Lung (tissue), 12 donors: ENCODE data around the gene STXBP5. TPM values are rescaled to one million over a fixed set of nuclear protein-coding genes. Genes with fewer than 3 reads are reported as not detected.

Source experiments
- ATAC-seq: fragments of 200-7000 bp; cut with Tn5 transposase; one replicate; pipeline ENCODE4 v1.9.1; 2020; ENCODE audit warnings: moderate number of reproducible peaks; ENCODE audit not compliant: insufficient read depth, low FRiP score
- DNase-seq, 3 donors: peaks; one replicate each; pipeline ENCODE4 v3.0.0-alpha.2; 2013 to 2017
- H3K27ac ChIP-seq, 2 donors: one replicate each; pipeline ENCODE4 v1.5.1; 2013; ENCODE audit warnings: mild to moderate bottlenecking in 2 of 2, moderate library complexity in 2 of 2, control low read depth in 1 of 2, inconsistent platforms in 1 of 2, low read depth in 1 of 2, low read length in 1 of 2
- H3K27me3 ChIP-seq, 3 donors: one replicate each; pipeline ENCODE4 v1.5.1; 2013; ENCODE audit warnings: low read length in 2 of 3; ENCODE audit not compliant: control insufficient read depth in 3 of 3, insufficient read depth in 3 of 3
- H3K36me3 ChIP-seq, 4 donors: one replicate each; pipeline ENCODE4 v1.5.1; 2013; ENCODE audit warnings: low read length in 4 of 4, mild to moderate bottlenecking in 1 of 4, moderate library complexity in 1 of 4; ENCODE audit not compliant: control insufficient read depth in 4 of 4, insufficient read depth in 4 of 4
- H3K4me1 ChIP-seq, 5 donors: one replicate each; pipeline ENCODE4 v1.5.1; 2013; ENCODE audit warnings: low read length in 5 of 5, mild to moderate bottlenecking in 2 of 5, moderate library complexity in 1 of 5; ENCODE audit not compliant: control insufficient read depth in 5 of 5, insufficient read depth in 5 of 5
- H3K4me3 ChIP-seq: one replicate; pipeline ENCODE4 v1.5.1; 2013; ENCODE audit warnings: mild to moderate bottlenecking, control low read depth, moderate library complexity
- H3K9ac ChIP-seq, 2 donors: one replicate each; pipeline ENCODE4 v1.5.1; 2013; ENCODE audit warnings: low read length in 2 of 2, control low read depth in 1 of 2; ENCODE audit not compliant: insufficient read depth in 1 of 2
- H3K9me3 ChIP-seq, 4 donors: one replicate each; pipeline ENCODE4 v1.5.1; 2013; ENCODE audit warnings: low read length in 3 of 4, mild to moderate bottlenecking in 1 of 4, moderate library complexity in 1 of 4; ENCODE audit not compliant: control insufficient read depth in 4 of 4, insufficient read depth in 3 of 4
- WGBS, 2 donors: extraction: QIAGEN DNeasy Blood & Tissue Kit; methylation state at CpG; one replicate each; pipeline ENCODE4 v1.1.7; 2013; 5-methylcytosine and 5-hydroxymethylcytosine counted together
- polyA plus RNA-seq, 2 donors: library from polyadenylated mRNA; stranded (reverse); fragments of 200-250 nt; gene quantifications; one replicate each; pipeline ENCODE4 v1.2.1, GENCODE V29; 2013
- total RNA-seq, 2 donors: library from RNA; depleted of rRNA in 1 of 2; stranded (reverse); fragments of >200 nt in 1 of 2; gene quantifications; one replicate each; pipeline ENCODE4 v1.2.1, GENCODE V29; 2014 to 2021
- TF ChIP-seq, protein P1 (sequence below): IDR thresholded peaks from 2 replicates; pipeline ENCODE4 v1.5.1; 2012; ENCODE audit warnings: mild to moderate bottlenecking; ENCODE audit errors: control extremely low read depth, extremely low read depth
- donor health status: control.
- donor health status: control.
- donor health status: Bipolar disorder and iron deficiency.
- donor health status: healthy.
- donor health status: DM: yes; HTN: yes; CAD: no.

STXBP5 gene
- total and polyA plus RNA-seq, 4 donors: 6.2 to 29.0 (median 12.9) TPM

DNA sequence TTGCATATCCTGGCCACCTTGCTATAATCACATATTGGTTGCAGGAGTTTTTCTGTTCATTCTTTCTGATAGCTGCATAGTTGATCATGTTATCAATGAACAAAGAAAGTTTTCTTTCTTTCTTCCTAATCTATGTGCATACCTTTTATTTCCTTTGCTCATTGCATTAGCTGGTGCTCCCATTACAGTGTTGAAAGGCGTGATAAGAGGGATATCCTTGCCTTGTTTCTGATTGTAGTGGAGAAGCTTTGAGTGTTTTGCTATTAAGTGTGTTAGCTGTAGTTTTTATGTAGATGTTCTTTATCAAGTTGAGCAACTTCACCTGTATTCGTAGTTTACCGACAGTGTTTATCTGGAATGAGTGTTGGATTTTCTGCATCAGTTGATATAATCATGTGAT lies 14.6 kb downstream of the STXBP5 start:
- no peak overlapping the region for H3K9ac ChIP-seq
- no peak overlapping the region for H3K4me3 ChIP-seq
- peaks cover 0 to 9% (median 0%) of the 10 kb centered on the region in 5 donors for H3K4me1 ChIP-seq
- H3K9me3 ChIP-seq: no peaks in the 10 kb centered on the region
- ATAC-seq (no peak), DNase-seq (no peak)
- no peak overlapping the region for H3K27ac ChIP-seq
- peaks cover 0 to 3% (median 1%) of the 10 kb centered on the region in 4 donors for H3K36me3 ChIP-seq
- 91 to 93% methylated on average over 3 of the region's 3 CpGs for WGBS, 2 donors
- no peaks in the 10 kb centered on the region for H3K27me3 ChIP-seq
- TF ChIP-seq, protein P1, sequence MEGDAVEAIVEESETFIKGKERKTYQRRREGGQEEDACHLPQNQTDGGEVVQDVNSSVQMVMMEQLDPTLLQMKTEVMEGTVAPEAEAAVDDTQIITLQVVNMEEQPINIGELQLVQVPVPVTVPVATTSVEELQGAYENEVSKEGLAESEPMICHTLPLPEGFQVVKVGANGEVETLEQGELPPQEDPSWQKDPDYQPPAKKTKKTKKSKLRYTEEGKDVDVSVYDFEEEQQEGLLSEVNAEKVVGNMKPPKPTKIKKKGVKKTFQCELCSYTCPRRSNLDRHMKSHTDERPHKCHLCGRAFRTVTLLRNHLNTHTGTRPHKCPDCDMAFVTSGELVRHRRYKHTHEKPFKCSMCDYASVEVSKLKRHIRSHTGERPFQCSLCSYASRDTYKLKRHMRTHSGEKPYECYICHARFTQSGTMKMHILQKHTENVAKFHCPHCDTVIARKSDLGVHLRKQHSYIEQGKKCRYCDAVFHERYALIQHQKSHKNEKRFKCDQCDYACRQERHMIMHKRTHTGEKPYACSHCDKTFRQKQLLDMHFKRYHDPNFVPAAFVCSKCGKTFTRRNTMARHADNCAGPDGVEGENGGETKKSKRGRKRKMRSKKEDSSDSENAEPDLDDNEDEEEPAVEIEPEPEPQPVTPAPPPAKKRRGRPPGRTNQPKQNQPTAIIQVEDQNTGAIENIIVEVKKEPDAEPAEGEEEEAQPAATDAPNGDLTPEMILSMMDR: no peak

DNA sequence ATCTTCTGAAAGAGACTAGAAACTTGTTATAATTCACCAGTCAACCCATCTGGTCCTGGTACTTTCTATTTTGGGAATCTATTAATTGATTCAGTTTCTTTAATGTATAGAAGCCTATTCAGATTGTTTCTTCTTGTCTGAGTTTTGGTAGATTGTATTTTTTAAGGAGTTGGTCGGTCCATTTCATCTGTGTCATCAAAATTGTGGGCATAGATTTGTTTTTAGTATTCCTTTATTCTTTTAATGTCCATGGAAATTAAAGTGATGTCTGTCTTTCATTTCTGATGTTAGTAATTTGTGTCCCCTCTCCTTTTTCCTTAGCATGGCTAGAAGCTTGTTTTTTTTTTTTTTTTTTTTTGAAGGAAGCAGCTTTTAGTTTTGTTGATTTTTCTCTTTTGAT lies 15.2 kb downstream of the STXBP5 start:
- DNase-seq: no peak
- Histone ChIP-seq H3K36me3 (peaks cover 0 to 3% (median 1%) of the 10 kb centered on the region in 4 donors), H3K27ac (no peak overlapping the region), H3K9ac (no peak overlapping the region), H3K4me1 (peaks cover 0 to 9% (median 0%) of the 10 kb centered on the region in 5 donors), H3K27me3 (no peaks in the 10 kb centered on the region), H3K9me3 (no peaks in the 10 kb centered on the region), H3K4me3 (no peak overlapping the region)
- WGBS, 2 donors: 97 to 99% methylated on average over 1 of the region's 1 CpG
- TF ChIP-seq, protein P1: no peak
- ATAC-seq: no peak

DNA sequence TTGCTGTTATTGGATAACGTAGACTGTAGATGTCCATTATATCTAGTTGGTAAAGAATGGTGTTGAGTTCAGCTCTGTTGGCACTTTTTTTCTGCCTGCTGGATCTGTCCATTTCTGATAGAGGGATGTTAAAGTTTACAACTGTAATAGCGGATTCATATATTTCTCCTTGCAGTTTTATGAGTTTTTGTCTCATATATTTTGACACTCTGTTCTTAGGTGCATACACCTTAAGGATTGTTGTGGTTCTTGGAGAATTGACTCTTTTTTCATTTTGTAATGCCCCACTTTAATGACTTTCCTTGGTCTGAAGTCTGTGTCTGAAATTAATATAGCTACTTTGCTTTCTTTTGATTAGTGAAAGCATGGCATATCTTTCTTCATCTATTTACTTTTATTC lies 16.1 kb downstream of the STXBP5 start:
- Histone ChIP-seq H3K4me3 (no peak overlapping the region), H3K36me3 (peaks cover 0 to 3% (median 1%) of the 10 kb centered on the region in 4 donors), H3K9ac (no peak overlapping the region), H3K4me1 (peaks cover 0 to 9% (median 0%) of the 10 kb centered on the region in 5 donors), H3K9me3 (no peaks in the 10 kb centered on the region), H3K27me3 (no peaks in the 10 kb centered on the region), H3K27ac (no peak overlapping the region)
- DNase-seq (no peak), ATAC-seq (no peak)
- 96 to 100% methylated on average over 2 of the region's 2 CpGs for WGBS, 2 donors
- TF ChIP-seq, protein P1: no peak

DNA sequence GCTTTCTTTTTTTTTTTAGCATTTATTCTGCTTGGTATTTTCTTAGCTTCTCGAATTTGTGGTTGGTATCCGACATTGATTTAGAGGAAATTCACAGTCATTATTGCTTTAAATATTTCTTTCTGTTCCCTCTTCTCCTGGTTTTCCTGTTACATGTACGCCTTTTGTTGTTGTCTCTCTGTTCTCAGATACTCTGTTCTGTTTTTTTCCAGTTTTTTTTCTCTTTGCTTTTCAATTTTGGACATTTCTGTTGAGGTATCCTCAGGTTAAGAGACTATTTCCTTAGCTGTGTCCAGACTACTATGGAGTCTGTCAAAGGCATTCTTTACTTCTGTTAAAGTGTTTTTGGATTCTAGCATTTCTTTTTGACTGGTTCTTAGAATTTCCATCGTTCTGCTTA lies 17.5 kb downstream of the STXBP5 start:
- H3K9ac ChIP-seq: no peak overlapping the region
- WGBS, 2 donors: 28 to 68% methylated on average over 4 of the region's 4 CpGs
- H3K4me1 ChIP-seq: peaks cover 0 to 9% (median 0%) of the 10 kb centered on the region in 5 donors

More for the DNA sequence above, 17.5 kb downstream of the STXBP5 start:
- H3K27ac ChIP-seq: no peak overlapping the region
- peaks cover 0 to 6% (median 1%) of the 10 kb centered on the region in 4 donors for H3K36me3 ChIP-seq
- H3K9me3 ChIP-seq: no peaks in the 10 kb centered on the region
- TF ChIP-seq, protein P1: no peak
- no peak overlapping the region for H3K4me3 ChIP-seq
- no peaks in the 10 kb centered on the region for H3K27me3 ChIP-seq
- no peak for ATAC-seq
- DNase-seq: no peak
